Skeletal muscle satellite cell (primary cell): ENCODE data around the gene BMPR1B.

Experiments
- H3K27me3 ChIP-seq: 2 replicates; pipeline ENCODE4 v1.7.0; 2013; ENCODE audit warnings: low read length; ENCODE audit not compliant: control insufficient read depth, insufficient read depth
- H3K36me3 ChIP-seq: 2 replicates; pipeline ENCODE4 v1.7.0; 2013; ENCODE audit warnings: mild to moderate bottlenecking, control low read depth, low read length; ENCODE audit not compliant: insufficient read depth
- H3K4me1 ChIP-seq: 2 replicates; pipeline ENCODE4 v1.7.0; 2013; ENCODE audit warnings: low read length; ENCODE audit not compliant: control insufficient read depth, insufficient read depth
- H3K4me2 ChIP-seq: 2 replicates; pipeline ENCODE4 v1.7.0; 2013; ENCODE audit warnings: mild to moderate bottlenecking, low read length
- H3K4me3 ChIP-seq: 2 replicates; pipeline ENCODE4 v1.7.0; 2013; ENCODE audit warnings: low read length
- H3K9ac ChIP-seq: 2 replicates; pipeline ENCODE4 v1.7.0; 2013; ENCODE audit warnings: mild to moderate bottlenecking, low read depth, low read length, moderate library complexity
- H3K9me3 ChIP-seq: replicated peaks from 2 replicates; pipeline ENCODE4 v1.7.0; 2013; ENCODE audit warnings: mild to moderate bottlenecking, control low read depth, low read length

Gene BMPR1B

GRCh38 chr4:94764069-94764468 is 6.3 kb downstream of the BMPR1B start:
- no peaks in the 10 kb centered on the region for H3K36me3 ChIP-seq
- no peak overlapping the region for H3K4me2 ChIP-seq
- H3K9me3 ChIP-seq = no peaks in the 10 kb centered on the region
- H3K4me3 ChIP-seq = no peak overlapping the region
- H3K27me3 ChIP-seq = no peaks in the 10 kb centered on the region
- H3K9ac ChIP-seq = no peak overlapping the region
- peaks cover 4% of the 10 kb centered on the region for H3K4me1 ChIP-seq

DNA sequence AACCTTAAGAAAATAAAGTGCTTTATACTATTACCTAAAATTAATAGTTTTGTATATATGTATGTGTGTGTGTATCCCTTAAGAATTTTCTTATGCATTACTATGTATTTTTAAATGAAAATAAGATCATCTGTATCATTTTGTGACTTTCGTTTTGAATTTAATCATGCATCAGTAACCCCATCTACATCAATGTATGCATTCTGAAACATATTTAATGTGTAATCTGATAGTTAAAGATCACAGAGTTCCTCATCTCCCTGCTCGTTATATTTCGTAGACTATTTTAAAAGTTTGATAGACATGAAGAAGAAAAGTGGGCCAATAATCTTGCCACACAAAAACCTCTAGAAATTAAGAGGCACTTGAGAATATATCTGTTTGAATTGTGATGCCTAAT is 7.4 kb downstream of the BMPR1B start:
- no peak overlapping the region for H3K9ac ChIP-seq
- no peaks in the 10 kb centered on the region for H3K9me3 ChIP-seq
- no peak overlapping the region for H3K4me3 ChIP-seq
- no peaks in the 10 kb centered on the region for H3K27me3 ChIP-seq
- no peaks in the 10 kb centered on the region for H3K36me3 ChIP-seq
- no peaks in the 10 kb centered on the region for H3K4me1 ChIP-seq
- no peak overlapping the region for H3K4me2 ChIP-seq

GRCh38 chr4:94765648-94766047 is 7.9 kb downstream of the BMPR1B start:
- no peaks in the 10 kb centered on the region for H3K9me3 ChIP-seq
- H3K4me3 ChIP-seq = no peak overlapping the region
- H3K4me1 ChIP-seq = no peaks in the 10 kb centered on the region
- no peaks in the 10 kb centered on the region for H3K27me3 ChIP-seq
- H3K36me3 ChIP-seq = no peaks in the 10 kb centered on the region
- no peak overlapping the region for H3K4me2 ChIP-seq
- H3K9ac ChIP-seq = no peak overlapping the region

DNA sequence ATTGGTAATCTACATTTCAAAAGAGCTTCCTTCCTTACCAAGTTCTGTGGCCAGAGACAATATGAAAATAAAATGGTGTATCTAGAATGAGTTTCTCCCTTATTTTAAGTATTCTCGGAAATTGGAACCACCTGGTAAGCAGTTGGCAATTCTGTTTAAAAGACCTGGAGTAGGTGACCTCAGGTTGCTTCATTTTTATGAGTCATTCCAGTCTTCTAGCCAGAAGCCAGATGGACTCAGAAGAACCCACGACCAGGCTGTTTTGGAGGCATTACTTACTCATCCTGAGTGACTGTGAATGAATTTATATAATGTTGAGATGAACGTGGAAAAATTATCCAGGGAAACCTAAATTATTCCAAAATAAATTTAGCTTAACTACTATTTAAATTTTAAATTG is 9.1 kb downstream of the BMPR1B start:
- Histone ChIP-seq H3K36me3 (no peaks in the 10 kb centered on the region), H3K4me2 (no peak overlapping the region), H3K27me3 (no peaks in the 10 kb centered on the region), H3K9me3 (no peaks in the 10 kb centered on the region), H3K9ac (no peak overlapping the region), H3K4me1 (no peaks in the 10 kb centered on the region), H3K4me3 (no peak overlapping the region)

DNA sequence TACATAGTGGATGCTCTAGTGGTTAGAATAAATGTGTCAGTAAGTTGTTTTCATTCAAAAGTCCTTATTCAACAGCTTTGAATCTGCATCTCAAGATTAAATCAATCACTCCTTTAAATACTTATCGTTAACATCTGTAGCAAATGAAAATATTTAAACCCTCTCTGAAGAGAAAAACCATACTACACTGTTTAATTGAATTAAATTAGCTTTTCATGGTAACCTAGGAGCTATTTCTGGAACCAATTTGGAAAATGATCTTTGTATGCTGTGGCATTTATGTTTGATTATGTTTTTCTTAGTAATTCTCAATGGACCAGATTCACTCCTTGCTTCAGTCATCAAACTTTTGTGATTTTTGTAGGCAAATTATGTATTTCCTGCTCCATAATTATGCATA is 9.7 kb downstream of the BMPR1B start:
- H3K4me2 ChIP-seq = no peak overlapping the region
- H3K4me1 ChIP-seq = no peaks in the 10 kb centered on the region
- no peak overlapping the region for H3K4me3 ChIP-seq
- no peaks in the 10 kb centered on the region for H3K27me3 ChIP-seq
- H3K9me3 ChIP-seq = no peaks in the 10 kb centered on the region
- no peak overlapping the region for H3K9ac ChIP-seq
- no peaks in the 10 kb centered on the region for H3K36me3 ChIP-seq

DNA sequence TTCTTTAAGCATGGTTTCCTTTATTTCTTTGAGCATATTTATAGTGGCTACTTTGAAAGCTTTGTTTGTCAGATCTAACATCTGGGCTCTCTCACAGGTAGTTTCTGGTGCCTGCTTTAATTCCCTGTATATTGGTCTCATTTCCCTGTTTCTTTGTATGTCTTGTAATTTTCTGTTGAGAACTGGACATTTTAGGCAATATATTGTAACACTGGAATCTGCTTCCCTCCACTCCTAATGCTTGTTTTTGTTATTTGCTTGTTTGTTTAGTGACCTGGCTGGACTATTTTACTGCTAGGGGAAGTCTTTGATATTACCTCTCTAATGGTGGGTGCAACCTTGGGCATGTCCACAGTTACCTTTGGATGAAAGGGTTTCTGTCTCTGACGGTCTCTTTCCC is 25.0 kb downstream of the BMPR1B start:
- H3K9ac ChIP-seq = no peak overlapping the region
- H3K4me3 ChIP-seq = no peak overlapping the region
- H3K4me1 ChIP-seq = no peaks in the 10 kb centered on the region
- no peaks in the 10 kb centered on the region for H3K36me3 ChIP-seq
- H3K27me3 ChIP-seq = no peaks in the 10 kb centered on the region
- H3K4me2 ChIP-seq = no peak overlapping the region
- no peaks in the 10 kb centered on the region for H3K9me3 ChIP-seq

GRCh38 chr4:94791701-94792100 is 33.9 kb downstream of the BMPR1B start:
- Histone ChIP-seq H3K4me2 (no peak overlapping the region), H3K4me3 (no peak overlapping the region), H3K36me3 (no peaks in the 10 kb centered on the region), H3K9ac (no peak overlapping the region), H3K4me1 (no peaks in the 10 kb centered on the region), H3K27me3 (no peaks in the 10 kb centered on the region), H3K9me3 (no peaks in the 10 kb centered on the region)

GRCh38 chr4:94798808-94799207 is 41.1 kb downstream of the BMPR1B start:
- Histone ChIP-seq H3K27me3 (no peaks in the 10 kb centered on the region), H3K9ac (no peak overlapping the region), H3K4me1 (peaks cover 7% of the 10 kb centered on the region), H3K36me3 (no peaks in the 10 kb centered on the region), H3K9me3 (no peaks in the 10 kb centered on the region), H3K4me3 (no peak overlapping the region), H3K4me2 (no peak overlapping the region)

DNA sequence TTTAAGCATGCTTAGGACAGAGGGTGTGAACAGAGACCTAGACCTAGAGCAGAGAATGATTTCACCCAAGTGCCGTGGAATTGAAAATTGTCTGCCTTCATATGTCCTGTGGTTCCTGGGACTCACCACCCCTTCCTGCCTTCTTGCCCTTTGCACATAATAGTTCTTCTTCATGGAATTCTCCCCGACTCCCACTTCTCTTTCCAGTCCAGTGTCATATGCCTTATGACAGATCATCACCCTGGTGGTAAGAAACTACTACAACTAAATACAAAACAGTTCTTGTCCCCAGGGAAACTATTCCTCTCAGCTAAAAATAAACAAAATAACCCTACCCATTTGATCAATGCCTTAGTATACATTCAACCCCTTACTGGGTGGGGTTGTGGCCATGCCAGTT is 43.3 kb downstream of the BMPR1B start:
- no peaks in the 10 kb centered on the region for H3K36me3 ChIP-seq
- H3K4me3 ChIP-seq = no peak overlapping the region
- no peak overlapping the region for H3K4me2 ChIP-seq
- no peaks in the 10 kb centered on the region for H3K27me3 ChIP-seq
- H3K9me3 ChIP-seq = no peaks in the 10 kb centered on the region
- H3K9ac ChIP-seq = no peak overlapping the region
- peaks cover 7% of the 10 kb centered on the region for H3K4me1 ChIP-seq

GRCh38 chr4:94802091-94802490 is 44.3 kb downstream of the BMPR1B start:
- Histone ChIP-seq H3K4me2 (no peak overlapping the region), H3K27me3 (no peaks in the 10 kb centered on the region), H3K9ac (no peak overlapping the region), H3K4me1 (peaks cover 7% of the 10 kb centered on the region), H3K9me3 (no peaks in the 10 kb centered on the region), H3K36me3 (no peaks in the 10 kb centered on the region), H3K4me3 (no peak overlapping the region)

- Histone ChIP-seq H3K9me3 (no peaks in the 10 kb centered on the region), H3K4me1 (peaks cover 5% of the 10 kb centered on the region), H3K4me2 (no peak overlapping the region), H3K4me3 (no peak overlapping the region), H3K36me3 (no peaks in the 10 kb centered on the region), H3K27me3 (no peaks in the 10 kb centered on the region), H3K9ac (no peak overlapping the region)
Observed at GRCh38 chr4:94803181-94803580, 45.4 kb downstream of the BMPR1B start.

GRCh38 chr4:94804650-94805049 is 46.9 kb downstream of the BMPR1B start:
- H3K4me2 ChIP-seq = no peak overlapping the region
- H3K9ac ChIP-seq = no peak overlapping the region
- H3K27me3 ChIP-seq = no peaks in the 10 kb centered on the region
- H3K9me3 ChIP-seq = no peaks in the 10 kb centered on the region
- H3K4me1 ChIP-seq = no peaks in the 10 kb centered on the region
- H3K4me3 ChIP-seq = no peak overlapping the region
- no peaks in the 10 kb centered on the region for H3K36me3 ChIP-seq
